NCI-H2196 treated with DMSO at 0.1 percent for 48 hours (cell line): ENCODE data around the gene DDB1.

Experiments
- DNase-seq: peaks from one replicate; lab custom pipeline; 2025; ENCODE audit not compliant: unreplicated experiment; lab: John Stamatoyannopoulos, UW

The DDB1 gene

DNA sequence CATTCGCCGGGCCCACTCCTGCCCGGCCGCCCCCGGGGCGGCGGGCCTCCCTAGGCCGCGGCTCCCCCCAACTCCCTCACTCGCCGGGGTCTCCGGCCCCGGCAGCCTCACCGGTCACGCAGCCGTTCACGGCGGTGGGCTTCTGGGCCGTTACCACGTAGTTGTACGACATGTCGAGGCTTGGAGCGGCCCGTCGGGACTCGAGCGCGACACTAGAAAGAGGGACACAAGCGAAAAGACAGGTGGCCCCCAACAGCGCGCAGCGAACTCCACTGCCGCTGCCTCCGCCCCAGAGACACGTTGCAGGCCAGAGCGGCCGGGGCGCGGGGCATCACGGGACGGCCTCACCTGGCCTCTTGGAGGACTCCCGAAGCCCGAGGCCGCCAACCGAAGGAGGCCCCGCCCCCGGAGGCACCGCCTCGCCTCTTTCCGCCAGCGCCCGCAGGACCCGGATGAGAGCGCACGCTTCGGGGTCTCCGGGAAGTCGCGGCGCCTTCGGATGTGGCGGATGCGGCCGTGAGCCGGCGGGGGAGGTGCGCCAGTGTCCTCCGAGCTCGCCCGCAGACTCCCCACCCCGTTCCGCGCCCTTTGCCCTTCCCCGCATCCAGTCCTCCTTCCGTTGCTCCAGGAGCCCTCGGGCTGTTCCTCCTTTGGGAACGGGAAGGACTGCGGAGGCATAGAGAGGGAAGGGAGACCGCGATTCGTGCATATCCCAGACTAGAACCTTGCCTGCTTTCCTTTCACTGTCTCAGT, at the start of gene DDB1, which contains the start of gene TKFC:
Gene DDB1 (minus strand): TSS at position 309 of the 753 bp plus-strand sequence. CDS start 137 bp downstream, at position 172.
Gene TKFC (plus strand): TSS at position 432 of the 753 bp plus-strand sequence. CDS start 1,501 bp downstream, outside the sequence.
- DNase-seq = peak; percentile 85

DNA sequence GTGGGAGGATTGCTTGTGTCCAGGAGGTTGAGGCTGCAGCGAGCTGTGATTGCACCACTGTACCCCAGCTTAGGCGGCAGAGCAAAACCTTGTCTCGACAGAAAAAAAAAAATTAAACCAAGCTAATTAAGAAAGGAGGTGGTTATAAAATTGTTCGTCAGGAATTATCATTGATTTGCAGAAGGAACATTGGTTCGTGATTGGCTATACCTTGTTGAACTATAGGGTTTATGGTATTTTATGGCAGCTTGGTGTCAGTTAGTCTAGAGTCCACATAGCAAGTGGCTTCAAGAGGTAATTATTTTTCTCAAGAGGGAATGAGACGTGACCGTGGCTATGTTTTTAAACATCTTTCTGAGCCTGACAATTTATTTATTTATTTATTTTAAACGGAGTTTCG, 48.0 kb upstream of the DDB1 start:
- DNase-seq = no peak

DNA sequence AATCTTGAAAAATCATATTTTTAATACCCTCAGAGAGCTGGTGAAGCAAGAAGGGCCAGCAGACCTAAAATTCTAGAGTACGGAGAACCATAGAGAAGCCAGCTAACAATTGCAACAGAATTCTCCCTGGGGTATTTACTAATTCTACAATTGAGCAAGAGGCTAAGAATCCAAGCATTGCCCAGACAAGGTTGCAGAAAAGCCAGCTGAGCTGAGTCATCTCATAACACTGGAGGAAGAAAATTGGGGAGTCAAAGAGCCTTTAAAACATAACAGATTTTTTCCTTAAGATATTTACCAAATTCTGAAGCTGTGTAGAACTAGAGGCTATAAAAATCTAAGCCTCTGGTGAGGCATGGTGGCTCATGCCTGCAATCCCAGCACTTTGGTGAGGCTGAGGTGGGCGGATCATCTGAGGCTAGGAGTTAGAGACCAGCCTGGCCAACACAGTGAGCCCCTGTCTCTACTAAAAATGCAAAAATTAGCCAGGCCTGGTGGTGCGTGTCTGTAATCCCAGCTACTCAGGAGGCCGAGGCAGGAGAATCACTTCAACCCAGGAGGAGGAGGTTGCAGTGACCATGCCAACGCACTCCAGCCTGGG, 45.9 kb upstream of the DDB1 start:
- DNase-seq = no peak

DNA sequence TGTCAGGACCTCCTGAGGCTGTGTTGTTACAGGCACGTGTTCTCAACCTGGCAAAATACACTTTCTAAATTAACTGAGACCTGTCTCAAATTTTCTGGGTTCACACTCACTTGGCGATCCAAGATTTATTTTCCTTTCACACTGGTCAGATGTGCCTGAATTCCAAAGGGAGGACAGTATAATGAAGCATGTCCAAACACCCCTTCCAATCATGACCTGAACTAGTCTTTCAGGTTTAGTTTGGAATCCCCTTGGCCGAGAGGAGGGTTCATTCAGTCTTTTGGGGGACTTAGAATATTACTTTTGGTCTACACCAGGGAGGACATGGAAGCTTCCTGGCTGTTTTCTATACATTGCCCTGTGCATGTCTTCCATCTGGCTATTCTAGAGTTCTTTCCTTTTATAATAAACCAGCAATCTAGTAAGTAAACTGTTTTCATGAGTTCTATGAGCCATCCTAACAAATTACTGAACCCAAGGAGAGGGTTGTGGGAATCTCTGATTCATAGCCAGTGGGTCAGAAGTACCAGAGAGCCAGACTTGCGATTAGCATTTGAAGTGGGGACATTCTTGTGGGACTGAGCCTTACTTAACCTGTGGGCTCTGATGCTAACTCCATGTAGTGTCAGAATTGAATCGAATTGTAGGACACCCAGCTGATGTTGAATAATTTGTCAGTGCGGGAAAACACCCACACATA, 44.7 kb upstream of the DDB1 start:
- DNase-seq = no peak

DNA sequence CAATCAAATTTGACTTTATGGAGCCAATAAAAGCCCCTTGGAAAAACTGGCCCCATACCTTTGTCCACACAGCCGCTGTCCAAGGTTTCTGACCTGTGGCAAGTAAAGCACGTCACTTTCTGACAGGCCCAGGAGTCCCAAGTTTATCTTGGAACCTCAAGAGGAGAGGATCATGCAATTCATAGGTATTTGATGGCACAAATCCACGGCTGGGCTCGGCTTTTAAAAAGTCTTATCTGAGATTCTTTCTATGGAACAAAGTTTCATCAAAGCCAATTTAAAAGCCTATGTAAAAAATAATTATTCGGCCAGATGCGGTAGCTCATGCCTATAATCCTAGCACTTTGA, 42.8 kb upstream of the DDB1 start:
- no peak for DNase-seq

DNA sequence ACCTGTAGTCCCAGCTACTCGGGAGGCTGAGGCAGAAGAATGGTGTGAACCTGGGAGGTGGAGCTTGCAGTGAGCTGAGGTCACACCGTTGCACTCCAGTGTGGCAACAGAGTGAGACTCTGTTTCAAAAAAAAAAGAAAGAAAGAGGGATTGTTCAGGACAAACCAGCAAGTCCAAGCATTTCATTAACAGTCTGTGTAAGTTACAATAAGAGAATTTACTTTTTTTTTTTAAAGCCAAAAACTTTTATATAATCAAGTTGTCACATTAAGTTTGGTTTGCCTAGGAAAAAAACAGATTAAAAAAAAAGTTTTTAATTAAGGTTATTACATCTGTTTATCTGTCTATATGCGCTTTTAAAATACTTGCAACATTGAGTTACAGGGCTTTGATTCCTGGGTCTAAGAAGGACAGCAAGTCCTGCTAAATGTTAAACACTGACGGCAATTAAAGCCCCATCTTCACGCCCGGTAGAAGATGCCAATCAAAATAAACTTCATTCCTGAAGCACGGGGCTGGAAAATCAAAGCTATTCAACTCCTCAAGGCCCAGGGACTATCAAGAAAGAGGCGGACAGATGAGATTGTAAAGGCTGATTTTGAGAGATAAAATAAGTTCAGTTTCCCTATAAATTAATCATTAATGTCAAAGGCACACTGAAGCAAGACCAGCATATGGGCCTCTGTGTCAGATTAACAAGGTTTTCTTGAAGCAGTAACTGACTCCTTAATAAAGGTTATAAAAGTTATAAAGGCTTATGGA, 39.9 kb upstream of the DDB1 start:
- no peak for DNase-seq

DNA sequence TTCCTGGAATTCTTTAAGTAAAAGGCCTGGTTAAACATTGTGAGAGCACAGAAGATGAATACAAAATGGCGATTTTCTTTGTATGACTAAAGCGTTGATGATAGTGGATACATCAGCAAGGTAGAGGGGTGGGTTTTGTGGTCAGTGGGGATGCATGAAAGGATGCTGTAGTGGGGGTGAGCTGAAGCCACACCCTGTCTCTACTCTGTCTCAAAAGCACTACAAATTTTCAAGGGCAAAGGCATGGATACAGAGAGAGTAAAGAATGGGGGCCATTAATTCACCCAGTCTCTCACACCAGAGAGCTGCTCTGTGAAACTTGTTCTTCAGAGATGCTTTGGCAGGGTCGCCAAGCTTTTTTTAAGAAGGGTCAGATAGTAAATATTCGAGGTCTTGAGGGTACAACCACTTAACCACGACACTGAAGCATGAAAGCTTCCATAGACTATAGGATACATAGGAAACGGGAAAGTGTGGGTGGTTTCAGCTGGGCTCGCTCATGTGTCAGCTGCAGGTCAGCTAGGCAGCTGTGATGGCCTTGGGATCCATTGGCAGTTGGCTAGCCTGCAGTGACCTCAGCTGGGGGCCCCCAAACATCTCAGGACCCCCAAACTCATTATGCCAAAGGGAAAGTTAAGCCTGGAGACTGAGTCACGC, 37.6 kb upstream of the DDB1 start:
- DNase-seq = no peak

DNA sequence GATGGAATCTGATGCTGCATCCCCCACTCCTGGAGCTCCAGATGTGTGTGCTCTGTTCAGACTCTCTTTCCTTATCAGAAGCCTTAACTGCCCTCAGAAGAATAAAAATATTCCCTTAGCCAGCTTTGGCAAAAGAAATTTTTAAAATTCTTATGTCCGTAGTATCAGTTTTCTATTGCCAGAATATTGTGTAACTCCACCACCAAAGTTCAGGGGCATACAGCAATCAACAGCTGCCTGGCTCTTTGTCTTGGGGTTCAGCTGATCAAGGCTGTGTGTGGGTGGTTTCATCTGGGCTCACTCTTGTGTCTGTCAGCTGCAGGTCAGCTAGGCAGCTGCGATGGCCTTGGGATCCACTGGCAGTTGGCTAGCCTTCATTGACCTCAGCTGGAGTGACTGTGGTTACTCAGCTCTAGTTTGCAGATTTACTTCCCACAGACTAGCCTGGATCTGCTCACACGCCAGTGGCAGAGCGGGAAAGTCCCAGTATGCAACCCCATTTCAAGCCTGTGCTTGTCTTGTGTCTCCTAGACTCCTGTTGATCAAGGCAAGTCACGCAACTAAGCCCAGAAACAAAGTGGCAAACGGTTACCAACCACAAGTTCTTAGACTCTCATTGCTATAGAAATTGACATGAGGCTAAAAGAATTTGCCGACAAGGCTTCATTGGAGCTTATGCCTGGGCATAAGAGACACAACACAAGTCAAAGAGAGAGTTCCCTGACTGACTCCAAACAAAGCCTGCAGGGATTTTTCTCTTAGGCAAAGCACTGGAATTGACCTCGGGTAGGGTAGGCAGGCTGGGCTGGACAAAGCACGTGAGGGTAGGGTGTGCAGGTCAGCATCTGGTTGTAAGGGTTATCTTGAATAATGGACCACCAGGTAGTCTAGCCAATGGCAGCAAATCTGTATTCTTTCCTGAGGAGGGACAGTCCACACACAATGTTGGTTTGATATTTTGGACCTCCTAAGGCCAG, 36.8 kb upstream of the DDB1 start:
- no peak for DNase-seq

DNA sequence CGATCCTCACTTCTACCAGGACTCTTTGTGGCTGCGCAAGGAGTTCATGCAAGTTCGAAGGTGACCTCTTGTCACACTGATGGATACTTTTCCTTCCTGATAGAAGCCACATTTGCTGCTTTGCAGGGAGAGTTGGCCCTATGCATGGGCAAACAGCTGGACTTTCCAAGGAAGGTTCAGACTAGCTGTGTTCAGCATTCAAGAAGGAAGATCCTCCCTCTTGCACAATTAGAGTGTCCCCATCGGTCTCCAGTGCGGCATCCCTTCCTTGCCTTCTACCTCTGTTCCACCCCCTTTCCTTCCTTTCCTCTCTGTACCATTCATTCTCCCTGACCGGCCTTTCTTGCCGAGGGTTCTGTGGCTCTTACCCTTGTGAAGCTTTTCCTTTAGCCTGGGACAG, 35.7 kb upstream of the DDB1 start:
- no peak for DNase-seq

DNA sequence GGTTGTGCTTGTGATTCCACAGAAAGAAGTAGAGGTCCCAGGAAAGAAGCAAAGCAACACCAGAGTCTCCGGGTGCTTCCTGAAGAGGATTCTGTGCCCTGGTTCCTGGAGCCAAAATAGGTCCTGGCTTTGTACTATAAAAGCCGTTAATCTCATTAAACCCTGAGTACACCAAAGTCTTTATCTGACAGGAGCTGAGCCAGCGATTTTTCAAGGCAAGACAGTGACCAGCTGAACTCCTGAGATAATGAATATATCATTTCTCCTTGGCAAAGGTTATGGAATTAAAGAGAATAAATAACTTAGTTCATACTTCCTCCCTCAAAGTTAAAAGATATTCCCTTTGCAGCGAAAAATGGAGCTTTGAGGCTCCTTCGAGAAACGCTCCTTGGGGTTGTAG, 34.5 kb upstream of the DDB1 start:
- no peak for DNase-seq

DNA sequence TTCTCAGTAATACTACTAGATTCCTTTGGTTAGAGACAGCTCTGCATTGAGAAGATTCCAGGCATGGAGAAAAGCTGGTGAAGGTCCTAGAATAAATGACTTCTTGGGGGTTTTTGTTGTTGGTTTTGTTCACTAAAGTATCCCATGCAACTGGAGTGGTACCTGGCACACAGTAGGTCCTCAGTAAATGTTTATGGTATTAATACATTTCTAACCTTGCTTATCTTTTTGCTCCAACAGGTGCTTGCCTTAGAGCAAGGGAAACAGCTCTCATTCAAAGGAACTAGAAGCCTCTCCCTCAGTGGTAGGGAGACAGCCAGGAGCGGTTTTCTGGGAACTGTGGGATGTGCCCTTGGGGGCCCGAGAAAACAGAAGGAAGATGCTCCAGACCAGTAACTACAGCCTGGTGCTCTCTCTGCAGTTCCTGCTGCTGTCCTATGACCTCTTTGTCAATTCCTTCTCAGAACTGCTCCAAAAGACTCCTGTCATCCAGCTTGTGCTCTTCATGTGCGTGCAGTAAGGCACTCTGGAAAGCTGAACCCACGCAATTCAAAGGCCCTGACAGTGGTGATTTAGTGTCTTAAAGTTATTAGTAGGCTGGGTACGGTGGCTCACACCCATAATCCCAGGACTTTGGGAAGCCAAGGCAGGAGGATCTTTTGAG, 31.2 kb upstream of the DDB1 start:
- DNase-seq = no peak

DNA sequence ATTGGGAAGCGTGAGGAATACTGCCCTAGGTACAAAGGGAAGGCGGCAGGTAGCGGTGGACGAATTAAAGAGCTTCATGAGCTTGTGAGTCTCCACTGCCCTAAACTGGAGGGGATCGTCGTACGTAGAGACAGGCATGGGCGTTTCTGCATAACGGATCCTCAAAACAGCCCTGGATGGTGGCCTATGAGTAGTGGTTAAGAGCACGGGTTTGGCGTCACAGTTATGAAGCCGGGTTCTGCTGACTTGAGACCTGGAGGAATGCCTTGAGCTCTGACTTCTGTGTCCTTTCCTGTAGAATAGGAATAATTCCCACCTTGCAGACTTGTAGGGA, 29.6 kb upstream of the DDB1 start:
- no peak for DNase-seq

DNA sequence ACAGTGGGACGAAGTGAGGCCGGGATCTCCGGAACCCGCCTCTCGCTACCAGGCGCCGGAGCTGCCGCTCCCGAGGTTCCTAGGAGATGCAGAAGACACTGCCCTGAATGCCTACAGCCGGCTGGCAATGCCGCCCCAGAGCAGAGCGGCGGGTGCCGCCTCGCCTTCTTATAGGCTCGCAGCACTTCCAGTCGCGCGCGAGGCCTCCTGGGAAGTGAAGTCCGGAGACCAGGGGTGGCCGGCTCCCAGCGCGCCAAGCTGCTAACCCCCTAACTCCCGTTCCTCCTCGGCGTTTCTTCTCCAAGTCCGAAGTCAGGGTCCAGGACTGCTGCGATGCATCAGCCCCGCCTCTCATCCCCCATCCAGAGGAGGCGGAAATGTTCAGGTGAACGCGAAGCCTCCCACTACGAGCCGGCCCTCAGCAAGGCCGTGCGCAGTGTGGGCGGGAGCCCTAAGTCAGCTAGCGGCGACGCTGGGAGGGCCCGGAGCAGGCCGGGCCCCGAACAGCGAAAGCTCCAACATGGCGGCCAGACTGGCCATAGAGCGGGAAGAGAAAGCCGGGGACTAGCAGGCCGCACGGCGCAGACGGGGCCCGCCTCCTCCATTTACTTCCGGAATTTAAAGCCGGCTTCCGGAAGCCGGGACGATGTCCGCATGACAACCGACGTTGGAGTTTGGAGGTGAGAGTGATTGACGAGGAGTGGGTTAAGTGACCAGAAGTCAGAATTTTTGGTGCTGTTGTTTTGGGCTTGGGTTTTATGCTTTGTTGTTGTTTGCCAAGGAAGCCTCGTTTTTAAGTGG, 29.0 kb upstream of the DDB1 start, which contains the start of the genes CYB561A3 and TMEM138:
Gene CYB561A3 (minus strand): TSS at position 142 of the 801 bp plus-strand sequence. CDS start 5,169 bp downstream, outside the sequence.
Gene TMEM138 (plus strand): TSS at position 634 of the 801 bp plus-strand sequence. CDS start 2,017 bp downstream, outside the sequence.
- peak; percentile 88 for DNase-seq

DNA sequence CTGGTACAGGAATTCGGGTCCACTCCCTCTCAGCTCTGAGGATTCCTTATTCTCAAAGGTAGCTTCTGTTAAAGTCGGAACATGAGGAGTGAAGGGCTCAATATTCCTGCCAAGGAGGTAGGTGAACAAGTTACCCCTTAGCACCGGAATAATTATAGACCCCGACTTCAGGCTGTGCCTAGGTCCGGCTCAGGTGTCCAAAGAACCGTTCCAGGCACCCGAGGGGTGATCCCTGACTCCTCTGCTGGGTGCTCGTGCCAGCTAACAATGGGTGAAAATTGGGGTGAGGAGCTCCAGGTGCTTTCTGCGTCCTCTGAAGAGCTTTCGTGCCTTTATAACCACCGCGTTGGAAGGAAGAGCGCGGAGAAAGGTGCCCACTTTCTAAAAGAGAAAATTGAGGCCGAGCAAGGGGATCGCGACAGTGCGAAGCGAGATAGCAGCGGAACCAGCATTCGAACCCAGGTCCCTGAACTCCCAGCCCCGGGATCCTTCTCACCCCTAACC, 28.4 kb upstream of the DDB1 start:
- DNase-seq = no peak

DNA sequence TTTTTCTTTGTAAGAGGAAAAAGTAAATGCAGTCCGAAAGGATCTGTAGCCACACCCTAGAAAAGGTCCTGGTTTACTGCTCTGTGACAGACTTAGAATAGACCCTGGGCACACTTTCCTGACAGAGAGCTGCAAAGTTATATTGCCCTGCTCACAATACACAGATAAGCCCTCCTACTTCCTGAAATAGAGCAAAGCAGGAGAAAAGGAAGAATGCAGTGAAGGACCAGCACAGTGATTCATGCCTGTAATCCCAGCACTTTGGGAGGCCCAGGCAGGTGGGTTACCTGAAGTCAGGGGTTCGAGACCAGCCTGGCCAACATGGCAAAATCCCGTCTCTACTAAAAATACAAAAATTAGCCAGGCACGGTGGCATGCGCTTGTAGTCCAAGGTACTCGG, 26.6 kb upstream of the DDB1 start:
- DNase-seq = no peak

DNA sequence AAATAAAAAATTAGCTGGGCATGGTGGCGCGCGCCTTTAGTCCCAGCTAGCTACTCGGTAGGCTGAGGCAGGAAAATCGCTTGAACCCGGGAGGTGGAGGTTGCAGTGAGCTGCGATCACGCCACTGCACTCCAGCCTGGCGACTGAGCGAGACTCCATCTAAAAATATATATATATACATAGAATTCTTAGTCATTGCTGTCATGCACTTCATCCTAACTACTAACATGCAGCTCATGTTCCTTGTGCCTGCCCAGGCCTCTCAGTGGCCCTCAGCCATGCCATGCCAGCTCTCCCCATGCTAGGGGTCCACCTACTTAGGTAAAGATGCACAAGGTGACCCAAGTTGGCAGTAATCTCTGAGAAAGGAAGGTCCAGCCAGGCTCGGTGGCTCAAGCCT, 25.7 kb upstream of the DDB1 start:
- DNase-seq = no peak

DNA sequence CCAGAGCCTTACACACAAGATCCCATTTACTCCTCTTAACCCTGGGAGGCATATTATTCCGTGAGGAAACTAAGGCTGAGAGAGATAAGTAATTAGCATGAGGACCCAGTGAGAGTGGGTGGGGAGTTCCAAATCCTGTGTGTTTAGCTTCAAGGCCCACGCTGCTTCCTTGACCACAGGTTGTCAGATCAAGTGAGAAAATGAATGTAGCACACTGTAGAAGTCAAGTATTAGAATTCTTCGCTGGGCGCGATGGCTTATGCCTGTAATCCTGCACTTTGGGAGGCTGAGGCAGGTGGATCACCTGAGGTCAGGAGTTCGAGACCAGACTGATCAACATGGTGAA, 25.0 kb upstream of the DDB1 start:
- DNase-seq = no peak

DNA sequence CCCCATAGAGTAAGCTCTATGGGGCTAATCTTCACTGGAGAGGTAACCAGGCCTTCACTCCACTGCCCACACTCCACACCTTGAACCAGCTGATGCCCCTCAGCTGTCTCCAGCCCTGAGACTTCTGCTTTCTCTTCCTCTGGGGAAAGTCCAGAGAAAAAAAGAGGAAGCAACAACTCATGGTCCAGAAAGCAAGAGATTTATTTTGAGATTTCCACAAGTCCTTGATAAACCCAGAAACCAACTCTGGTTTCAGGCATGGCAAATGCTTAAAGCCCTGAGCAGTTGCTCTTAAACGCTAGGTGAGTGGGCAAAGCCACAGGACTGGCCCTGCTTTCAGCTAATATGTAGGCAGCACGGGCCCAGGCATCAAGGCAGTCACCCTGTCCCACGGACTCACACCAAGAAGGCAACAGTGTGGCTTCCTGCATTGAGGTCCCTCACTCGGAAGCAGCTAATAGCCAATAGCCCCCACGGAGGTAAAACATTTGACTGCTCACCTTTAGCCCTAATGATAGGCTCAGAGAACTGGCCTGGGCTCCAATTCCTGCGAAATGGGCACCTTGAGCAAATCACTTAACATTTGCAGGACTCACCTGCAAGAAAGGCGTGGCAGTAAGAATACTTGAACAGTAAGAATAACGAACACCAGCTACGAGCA, 24.5 kb upstream of the DDB1 start:
- no peak for DNase-seq
